Measurements from ENCODE around the gene OTUB1. TPM values are rescaled to one million over a fixed set of nuclear protein-coding genes. Genes with fewer than 3 reads are reported as not detected.
A peak's percentile ranks its signal among the peaks of the same experiment; 100 is the strongest.

Gene OTUB1
- total and polyA plus RNA-seq, 9 of the 15 experiments (the other 6 are each of a cell fraction or from before 2014, with no cell fraction given): 29.5 to 134 (median 66.1) TPM

DNA sequence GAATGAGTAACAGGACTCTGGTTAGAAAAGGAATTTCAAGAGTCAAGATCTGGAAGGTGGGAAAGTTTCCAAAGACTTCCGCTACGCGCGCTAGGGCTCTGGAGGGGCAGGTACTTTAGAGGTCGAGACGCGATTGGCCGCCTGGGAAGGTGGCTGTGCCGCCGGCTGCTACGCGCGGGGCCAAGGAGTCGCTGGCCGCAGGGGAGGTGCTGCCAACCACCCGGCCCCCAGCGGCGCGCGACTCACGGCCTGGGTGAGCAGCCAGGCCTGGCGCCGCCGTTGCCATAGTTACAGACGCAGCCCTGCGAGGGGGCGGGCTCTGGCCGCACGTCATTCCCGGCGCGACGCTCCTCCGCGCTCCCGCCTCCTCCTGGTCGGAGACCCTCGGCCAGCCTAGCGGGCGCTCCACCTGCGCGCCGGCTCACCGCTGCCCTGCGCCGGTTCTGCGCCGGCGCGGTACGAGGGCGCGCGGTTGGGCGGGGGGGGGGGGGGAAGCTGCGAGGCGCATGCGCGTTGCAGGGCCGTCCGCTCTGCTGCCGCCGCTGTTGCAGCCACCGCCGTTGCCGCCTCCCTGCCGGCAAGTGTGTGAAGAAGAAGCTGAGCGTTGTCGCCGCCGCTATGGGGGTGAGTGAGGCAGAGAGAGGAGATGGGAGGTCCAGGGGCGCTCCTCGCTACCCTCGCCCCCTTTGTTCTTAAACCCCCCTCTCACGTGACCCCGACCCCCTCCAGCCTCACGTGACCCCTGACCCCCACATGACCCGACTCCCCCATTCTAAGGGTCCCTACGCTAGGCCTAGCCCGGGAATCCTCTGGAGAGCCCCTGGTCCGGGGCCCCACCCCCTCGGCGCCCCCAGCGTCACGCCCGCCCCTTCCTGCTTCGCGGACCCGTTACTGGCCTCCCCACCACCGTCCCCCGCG is 47.5 kb upstream of the OTUB1 start, which contains the start of gene NAA40:
Gene NAA40, plus strand, starts transcription at position 524 of the 918 bp plus-strand sequence. Its CDS starts 95 bp downstream, at position 619.
- intact Hi-C loops (cut with micrococcal nuclease) (loop anchor here (1.0 kb wide), 1 partner anchor 21 kb away; the partner anchor contains the start of gene RCOR2), in situ Hi-C loops (cut with MboI) (no loop called here)
- Histone ChIP-seq H3K36me3 (ENCODE audit: control insufficient read depth, insufficient read depth, low read length) (peaks cover 30% of the 10 kb centered on the region), H2AFZ (ENCODE audit: low read depth, low read length) (peak within 1 kb of the TSS; percentile 97), H3K27ac (ENCODE audit: extremely low read depth, low read depth, low read length) (peak within 1 kb of the TSS; percentile 74), H3K4me2 (ENCODE audit: insufficient read depth, low read length) (peak within 1 kb of the TSS; percentile 96), H3K4me3 (peak within 1 kb of the TSS; percentile 72), H3K4me1 (replicated peaks in 1 of 2; ENCODE audit: control insufficient read depth in 2 of 2, insufficient read depth in 2 of 2, low read length in 2 of 2) (peaks cover 38 to 41% of the 10 kb centered on the region in 2 experiments), H3K9me3 (replicated peaks; ENCODE audit: control insufficient read depth, insufficient read depth, low read depth, low read length) (no peaks in the 10 kb centered on the region), H3K9ac (ENCODE audit: insufficient read depth in 1 of 2, low read depth in 2 of 2, low read length in 2 of 2) (peak within 1 kb of the TSS; percentile 74 to 96), H3K79me2 (ENCODE audit: control insufficient read depth, insufficient read depth, low read length) (peaks cover 49% of the 10 kb centered on the region), H3K27me3 (ENCODE audit: control insufficient read depth in 2 of 2, insufficient read depth in 2 of 2, low read length in 2 of 2) (no peaks in the 10 kb centered on the region), H3K9me1 (ENCODE audit: control insufficient read depth, insufficient read depth, low read length) (peaks cover 4% of the 10 kb centered on the region), H4K20me1 (replicated peaks; ENCODE audit: control insufficient read depth, insufficient read depth, low read length) (no peaks in the 10 kb centered on the region)
- POLR2A ChIA-PET: interaction anchor here (0.6 to 1.0 kb wide), 3 partner anchors 15 to 628 kb away, joined by 3 read pairs; no protein-coding TSS in a partner anchor
- DNase-seq (ENCODE audit: extremely low read depth in 1 of 4, low spot score in 3 of 4) (peak; percentile 96 to 98 (median 97)), ATAC-seq (peak; percentile 94), FAIRE-seq (peak; percentile 67)
- no TSS peak for BruUV-seq (replicated peaks)
- WGBS (ENCODE audit: insufficient coverage, low coverage, missing lambda C conversion rate): under 1% methylated on average over 48 of the region's 92 CpGs
- CTCF ChIA-PET (ENCODE audit: low intra/inter-chr PET ratio): interaction anchor here (0.6 kb wide), 2 partner anchors 12 to 99 kb away, joined by 4 read pairs; no protein-coding TSS in a partner anchor
- TF ChIP-seq, protein P1, sequence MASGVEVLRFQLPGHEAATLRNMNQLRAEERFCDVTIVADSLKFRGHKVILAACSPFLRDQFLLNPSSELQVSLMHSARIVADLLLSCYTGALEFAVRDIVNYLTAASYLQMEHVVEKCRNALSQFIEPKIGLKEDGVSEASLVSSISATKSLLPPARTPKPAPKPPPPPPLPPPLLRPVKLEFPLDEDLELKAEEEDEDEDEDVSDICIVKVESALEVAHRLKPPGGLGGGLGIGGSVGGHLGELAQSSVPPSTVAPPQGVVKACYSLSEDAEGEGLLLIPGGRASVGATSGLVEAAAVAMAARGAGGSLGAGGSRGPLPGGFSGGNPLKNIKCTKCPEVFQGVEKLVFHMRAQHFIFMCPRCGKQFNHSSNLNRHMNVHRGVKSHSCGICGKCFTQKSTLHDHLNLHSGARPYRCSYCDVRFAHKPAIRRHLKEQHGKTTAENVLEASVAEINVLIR (CRISPR knock-in tag; IDR thresholded peaks at IDR 0.05): peak; percentile 96
- TF ChIP-seq SMAD3 (CRISPR knock-in tag; conservative IDR thresholded peaks at IDR 0.05) (no peak), GMEB1 (CRISPR knock-in tag; IDR thresholded peaks at IDR 0.05) (peak; percentile 57), ZNF263 (CRISPR knock-in tag; IDR thresholded peaks at IDR 0.05; ENCODE audit: borderline replicate concordance) (peak; percentile 50; the same call in 1 of the 2 replicates), CHD2 (IDR thresholded peaks at IDR 0.05; ENCODE audit: low read depth, low read length) (0 out of 2 replicates have a peak, but pooled peaks have one; percentile 7), SPI1 (IDR thresholded peaks at IDR 0.05; ENCODE audit: borderline replicate concordance, low read depth, low read length) (0 out of 2 replicates have a peak, but pooled peaks have one; percentile 16), JUND (IDR thresholded peaks at IDR 0.05; ENCODE audit: borderline replicate concordance, low read depth, low read length) (peak; percentile 47; the same call in 1 of the 2 replicates), JUND (tag; IDR thresholded peaks at IDR 0.05; ENCODE audit: borderline replicate concordance, low read depth, low read length) (no peak; the same call in 2 of the 3 replicates)
- TF ChIP-seq, protein P2, sequence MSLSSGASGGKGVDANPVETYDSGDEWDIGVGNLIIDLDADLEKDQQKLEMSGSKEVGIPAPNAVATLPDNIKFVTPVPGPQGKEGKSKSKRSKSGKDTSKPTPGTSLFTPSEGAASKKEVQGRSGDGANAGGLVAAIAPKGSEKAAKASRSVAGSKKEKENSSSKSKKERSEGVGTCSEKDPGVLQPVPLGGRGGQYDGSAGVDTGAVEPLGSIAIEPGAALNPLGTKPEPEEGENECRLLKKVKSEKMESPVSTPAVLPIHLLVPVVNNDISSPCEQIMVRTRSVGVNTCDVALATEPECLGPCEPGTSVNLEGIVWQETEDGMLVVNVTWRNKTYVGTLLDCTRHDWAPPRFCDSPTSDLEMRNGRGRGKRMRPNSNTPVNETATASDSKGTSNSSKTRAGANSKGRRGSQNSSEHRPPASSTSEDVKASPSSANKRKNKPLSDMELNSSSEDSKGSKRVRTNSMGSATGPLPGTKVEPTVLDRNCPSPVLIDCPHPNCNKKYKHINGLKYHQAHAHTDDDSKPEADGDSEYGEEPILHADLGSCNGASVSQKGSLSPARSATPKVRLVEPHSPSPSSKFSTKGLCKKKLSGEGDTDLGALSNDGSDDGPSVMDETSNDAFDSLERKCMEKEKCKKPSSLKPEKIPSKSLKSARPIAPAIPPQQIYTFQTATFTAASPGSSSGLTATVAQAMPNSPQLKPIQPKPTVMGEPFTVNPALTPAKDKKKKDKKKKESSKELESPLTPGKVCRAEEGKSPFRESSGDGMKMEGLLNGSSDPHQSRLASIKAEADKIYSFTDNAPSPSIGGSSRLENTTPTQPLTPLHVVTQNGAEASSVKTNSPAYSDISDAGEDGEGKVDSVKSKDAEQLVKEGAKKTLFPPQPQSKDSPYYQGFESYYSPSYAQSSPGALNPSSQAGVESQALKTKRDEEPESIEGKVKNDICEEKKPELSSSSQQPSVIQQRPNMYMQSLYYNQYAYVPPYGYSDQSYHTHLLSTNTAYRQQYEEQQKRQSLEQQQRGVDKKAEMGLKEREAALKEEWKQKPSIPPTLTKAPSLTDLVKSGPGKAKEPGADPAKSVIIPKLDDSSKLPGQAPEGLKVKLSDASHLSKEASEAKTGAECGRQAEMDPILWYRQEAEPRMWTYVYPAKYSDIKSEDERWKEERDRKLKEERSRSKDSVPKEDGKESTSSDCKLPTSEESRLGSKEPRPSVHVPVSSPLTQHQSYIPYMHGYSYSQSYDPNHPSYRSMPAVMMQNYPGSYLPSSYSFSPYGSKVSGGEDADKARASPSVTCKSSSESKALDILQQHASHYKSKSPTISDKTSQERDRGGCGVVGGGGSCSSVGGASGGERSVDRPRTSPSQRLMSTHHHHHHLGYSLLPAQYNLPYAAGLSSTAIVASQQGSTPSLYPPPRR (CRISPR knock-in tag; IDR thresholded peaks at IDR 0.05; ENCODE audit: borderline replicate concordance): no peak
- TF ChIP-seq, protein P3, sequence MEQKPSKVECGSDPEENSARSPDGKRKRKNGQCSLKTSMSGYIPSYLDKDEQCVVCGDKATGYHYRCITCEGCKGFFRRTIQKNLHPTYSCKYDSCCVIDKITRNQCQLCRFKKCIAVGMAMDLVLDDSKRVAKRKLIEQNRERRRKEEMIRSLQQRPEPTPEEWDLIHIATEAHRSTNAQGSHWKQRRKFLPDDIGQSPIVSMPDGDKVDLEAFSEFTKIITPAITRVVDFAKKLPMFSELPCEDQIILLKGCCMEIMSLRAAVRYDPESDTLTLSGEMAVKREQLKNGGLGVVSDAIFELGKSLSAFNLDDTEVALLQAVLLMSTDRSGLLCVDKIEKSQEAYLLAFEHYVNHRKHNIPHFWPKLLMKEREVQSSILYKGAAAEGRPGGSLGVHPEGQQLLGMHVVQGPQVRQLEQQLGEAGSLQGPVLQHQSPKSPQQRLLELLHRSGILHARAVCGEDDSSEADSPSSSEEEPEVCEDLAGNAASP (IDR thresholded peaks at IDR 0.05): no peak

Data from K562 (cell line).